DOHH2 (cell line): ENCODE results near the gene DDI2.

Source experiments
- CTCF ChIP-seq: fragments of 200-600 bp; sonication (generic); IDR thresholded peaks from one replicate; pipeline ENCODE4 v1.5.1; 2014; ENCODE audit warnings: antibody characterized with exemption, mild to moderate bottlenecking, low read depth, low read length; ENCODE audit not compliant: poor library complexity, severe bottlenecking
- EZH2phosphoT487 ChIP-seq: fragments of 200-600 bp; sonication (generic); IDR thresholded peaks from 2 replicates; pipeline ENCODE4 v1.6.1; 2017; ENCODE audit warnings: borderline replicate concordance, mild to moderate bottlenecking, antibody characterized with exemption, low read length, moderate library complexity, mixed read lengths

DNA sequence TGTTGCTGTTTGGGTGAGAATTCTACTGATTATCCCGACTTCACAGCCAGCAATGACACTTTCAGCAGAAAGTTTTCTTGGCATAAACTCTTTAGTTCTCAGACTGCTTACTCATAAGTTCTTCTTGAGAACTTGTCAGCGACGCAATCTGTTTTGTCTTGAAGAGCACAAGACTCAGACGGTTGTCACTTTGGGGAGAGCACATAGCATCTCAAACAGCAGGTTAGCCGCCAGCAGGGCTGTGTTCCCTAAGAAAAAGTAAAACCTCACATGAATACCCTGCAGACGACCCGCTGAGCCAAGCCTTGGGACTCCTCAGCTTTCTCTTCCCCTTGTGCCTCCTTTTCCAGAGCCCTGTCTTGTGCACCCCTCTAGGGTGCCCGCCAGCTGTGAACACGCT lies 43.8 kb upstream of the DDI2 start:
- TF ChIP-seq CTCF (no peak), EZH2phosphoT487 (no peak)
